ENCODE data around the gene ARHGAP10.

DNA sequence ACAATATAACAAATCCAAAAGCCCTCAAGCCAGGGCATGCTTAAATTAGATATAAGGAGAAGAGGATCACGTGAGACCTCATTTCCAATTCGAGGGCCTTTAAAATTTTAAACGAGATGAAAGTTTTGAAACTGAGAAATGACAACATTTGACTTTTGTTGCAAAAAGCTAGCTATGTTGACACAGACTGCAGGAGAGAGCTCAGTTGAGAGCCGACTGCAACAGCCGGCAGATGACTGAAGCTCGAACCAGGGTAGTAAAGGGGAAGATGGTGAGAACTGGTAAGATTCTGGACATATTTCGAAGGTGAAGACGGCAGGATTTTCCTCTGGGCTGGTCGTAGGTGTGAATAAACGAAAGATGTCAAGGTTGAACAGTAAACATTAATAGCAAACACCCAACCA lies 48.7 kb upstream of the ARHGAP10 start:
- TF ChIP-seq, protein P1, sequence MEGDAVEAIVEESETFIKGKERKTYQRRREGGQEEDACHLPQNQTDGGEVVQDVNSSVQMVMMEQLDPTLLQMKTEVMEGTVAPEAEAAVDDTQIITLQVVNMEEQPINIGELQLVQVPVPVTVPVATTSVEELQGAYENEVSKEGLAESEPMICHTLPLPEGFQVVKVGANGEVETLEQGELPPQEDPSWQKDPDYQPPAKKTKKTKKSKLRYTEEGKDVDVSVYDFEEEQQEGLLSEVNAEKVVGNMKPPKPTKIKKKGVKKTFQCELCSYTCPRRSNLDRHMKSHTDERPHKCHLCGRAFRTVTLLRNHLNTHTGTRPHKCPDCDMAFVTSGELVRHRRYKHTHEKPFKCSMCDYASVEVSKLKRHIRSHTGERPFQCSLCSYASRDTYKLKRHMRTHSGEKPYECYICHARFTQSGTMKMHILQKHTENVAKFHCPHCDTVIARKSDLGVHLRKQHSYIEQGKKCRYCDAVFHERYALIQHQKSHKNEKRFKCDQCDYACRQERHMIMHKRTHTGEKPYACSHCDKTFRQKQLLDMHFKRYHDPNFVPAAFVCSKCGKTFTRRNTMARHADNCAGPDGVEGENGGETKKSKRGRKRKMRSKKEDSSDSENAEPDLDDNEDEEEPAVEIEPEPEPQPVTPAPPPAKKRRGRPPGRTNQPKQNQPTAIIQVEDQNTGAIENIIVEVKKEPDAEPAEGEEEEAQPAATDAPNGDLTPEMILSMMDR (IDR thresholded peaks at IDR 0.05), result no peak
- TF ChIP-seq POLR2AphosphoS5 (IDR thresholded peaks at IDR 0.05; ENCODE audit: low read depth, low read length), result no peak
- no peak for TF ChIP-seq TCF7L2 (IDR thresholded peaks at IDR 0.05; ENCODE audit: low read depth, low read length)

Measured in Panc1 (cell line).